ENCODE data around the gene FRAS1.
"Not testable (repeated sequence)": the region's sequence is repeated elsewhere in the genome, so short reads cannot be mapped to it uniquely, and the experiment has no call there.

The FRAS1 gene

DNA sequence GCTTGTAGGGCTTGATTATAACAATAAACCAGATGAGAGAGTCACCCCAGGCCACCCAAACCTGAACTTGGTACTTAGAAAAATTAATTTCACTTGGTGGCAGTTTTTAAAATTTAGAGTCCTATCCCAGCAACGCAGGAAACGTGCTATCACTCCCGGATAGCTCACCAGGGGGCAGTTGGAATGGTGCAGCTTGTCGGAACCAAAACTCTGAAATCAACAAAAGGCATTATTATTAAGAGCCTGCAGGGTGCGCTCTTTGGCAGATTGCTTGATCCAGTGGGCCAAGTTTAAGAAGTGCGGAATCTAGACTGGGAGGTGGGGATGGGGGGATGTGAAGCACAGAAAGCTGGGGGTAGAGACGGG, 2.4 kb downstream of the FRAS1 start:
- DNase-seq: peak; percentile 76

DNA sequence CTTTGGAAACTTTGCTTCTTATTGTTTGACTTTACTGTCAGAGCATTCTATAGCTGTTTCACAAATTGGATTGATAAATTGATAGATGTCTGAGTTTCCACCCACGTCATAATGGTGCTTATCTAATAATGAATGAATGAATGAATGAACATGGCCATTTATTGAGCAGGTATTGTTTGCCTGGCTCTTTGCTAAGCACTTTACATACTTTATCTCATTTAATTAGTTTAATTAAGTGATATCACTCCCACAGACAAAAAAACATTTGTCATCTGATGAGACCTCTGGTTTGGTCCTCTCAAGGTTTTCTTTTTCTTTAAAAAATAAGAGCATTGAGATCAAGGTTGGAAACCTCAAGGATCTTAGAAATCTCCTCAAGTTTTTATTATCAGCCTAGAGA, 2.8 kb downstream of the FRAS1 start:
- no peak for DNase-seq

DNA sequence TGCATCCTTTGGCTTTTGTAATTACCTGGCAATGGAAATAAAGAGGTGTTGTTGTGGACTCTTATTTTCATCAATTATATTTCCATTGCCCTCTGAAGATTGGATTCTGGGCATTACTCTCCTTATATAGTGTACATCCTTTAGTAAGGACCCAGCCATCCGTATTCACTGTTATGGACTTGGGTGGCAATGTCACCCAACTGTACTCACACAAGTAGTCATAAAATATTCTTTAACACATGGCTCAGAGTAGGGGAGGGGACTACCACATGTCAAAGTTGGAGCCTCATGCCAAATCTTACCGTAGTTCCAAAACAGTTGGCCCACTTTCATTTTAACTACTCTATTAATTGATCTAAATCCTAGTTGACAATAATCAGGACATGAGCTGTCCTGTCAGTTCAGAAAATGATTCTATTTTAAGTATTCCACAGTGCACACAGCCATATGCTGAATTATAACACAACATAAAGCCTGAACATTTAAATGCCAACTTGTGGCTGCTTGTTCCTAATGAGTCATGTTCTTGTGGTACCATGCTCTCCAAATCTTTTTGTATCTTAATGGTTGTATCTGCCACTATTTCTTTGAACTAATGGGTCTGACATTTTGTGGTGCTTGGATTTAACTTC, 4.9 kb downstream of the FRAS1 start:
- DNase-seq: no peak

DNA sequence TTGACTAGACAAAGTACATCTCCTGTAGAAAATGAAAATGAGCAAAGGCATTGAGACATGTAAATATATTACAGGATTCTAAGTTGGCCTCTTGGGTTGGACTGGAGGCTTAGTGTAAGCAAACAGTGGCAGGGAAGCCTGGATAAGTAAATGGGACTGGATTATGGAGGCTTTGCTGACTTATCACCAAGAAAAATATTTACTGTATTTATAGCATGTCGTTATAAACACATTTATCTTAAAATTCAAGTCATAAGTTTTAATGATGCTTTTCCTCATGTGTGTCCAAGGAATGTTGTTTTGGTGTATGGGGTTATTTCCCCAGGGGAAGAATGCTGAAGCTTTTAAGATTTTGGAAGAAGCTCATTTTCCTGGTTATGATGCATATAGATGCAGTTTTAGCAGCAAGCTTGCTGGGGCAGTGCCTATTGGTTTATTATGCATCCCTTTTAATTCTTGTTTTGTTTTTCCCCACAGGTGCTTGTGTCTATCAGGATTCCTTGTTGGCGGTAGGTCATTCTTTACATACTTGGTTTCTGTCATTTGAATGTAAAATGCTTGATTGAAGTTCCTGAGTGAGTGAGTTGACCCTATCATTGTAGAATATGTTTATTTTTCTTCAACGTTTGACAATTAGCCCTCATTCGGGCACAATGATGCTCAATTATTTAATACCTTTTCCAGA, 8.5 kb downstream of the FRAS1 start:
- peak; percentile 38 for DNase-seq

DNA sequence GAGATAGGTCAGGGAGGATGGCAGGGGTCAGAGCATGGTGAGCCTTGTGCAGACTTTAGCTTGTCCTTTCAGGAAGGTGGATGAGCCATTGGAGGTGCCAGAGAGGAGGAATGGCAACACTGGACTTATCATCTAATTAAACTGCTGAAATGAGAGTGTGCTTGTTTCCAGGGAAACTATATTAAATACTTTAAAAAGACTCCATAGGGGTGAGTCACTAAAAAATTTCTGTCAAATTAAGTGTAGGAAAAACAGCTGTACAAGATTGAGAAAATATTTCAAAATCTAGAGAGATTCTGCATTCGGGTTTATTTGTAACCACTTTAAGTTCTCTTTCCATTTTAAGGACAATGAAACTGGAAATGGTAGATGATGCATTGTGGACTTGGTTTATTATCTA, 11.4 kb downstream of the FRAS1 start:
- DNase-seq: no peak

DNA sequence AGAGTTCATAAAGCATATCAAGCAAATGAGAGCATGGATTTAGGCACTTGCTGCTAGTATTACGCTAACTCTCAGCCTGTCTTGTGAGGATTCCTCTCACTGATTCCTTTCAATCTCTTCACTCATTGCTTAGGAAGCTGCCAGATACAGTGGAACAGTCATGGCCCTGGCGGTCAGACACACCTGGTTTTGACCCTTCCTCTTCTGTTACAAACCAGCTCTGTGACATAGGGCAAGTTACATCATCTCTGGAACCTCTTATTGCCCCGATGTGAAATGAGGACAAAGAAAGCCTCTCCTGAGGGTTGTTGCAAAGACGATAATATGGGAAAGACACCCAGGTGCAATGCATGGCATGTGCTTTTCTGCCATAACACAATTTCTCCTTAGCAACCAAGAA, 12.2 kb downstream of the FRAS1 start:
- DNase-seq: no peak

DNA sequence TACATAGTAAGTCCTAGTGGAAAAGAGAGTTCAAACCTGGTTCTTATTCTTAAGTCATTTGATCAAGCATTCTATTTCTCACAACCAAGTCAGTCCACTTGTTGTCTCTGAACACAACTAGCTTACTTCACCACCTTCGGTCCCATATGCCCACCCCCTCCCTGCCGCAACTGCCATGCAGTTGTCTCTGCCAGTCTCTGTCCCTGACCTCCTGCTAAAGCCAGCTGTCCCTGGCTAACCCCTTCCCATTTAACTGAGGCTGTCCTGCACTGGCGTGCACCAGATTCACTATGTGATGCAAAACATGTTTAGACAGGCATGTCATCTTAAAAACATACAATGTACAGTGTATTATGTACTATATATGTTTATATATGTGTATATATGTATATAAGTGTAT, 12.7 kb downstream of the FRAS1 start:
- no peak for DNase-seq

DNA sequence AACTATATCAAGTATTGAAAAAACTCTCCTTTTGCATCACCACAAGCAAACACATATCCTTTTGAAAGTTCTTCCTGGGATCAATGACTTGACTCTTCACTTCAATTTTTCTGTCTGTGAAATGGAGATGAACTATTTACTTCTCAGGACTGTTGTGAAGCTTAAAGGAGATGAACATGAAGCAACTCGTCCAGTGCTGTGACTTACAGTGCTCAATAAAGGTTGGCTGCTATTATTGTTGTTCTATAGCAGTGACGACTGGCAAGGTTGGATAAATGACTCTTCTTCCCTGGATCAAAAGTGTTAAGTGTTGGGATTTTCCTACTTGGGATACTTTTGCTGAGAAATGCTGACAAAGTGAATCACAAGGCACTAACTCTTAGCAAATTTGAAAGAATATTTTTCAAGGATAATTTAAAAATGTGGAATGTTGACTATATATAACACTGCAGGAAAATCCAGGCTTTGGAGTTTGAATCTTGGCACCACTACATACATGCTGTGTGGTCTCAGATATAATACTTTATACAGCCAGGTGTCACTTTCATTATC, 13.7 kb downstream of the FRAS1 start:
- no peak for DNase-seq

DNA sequence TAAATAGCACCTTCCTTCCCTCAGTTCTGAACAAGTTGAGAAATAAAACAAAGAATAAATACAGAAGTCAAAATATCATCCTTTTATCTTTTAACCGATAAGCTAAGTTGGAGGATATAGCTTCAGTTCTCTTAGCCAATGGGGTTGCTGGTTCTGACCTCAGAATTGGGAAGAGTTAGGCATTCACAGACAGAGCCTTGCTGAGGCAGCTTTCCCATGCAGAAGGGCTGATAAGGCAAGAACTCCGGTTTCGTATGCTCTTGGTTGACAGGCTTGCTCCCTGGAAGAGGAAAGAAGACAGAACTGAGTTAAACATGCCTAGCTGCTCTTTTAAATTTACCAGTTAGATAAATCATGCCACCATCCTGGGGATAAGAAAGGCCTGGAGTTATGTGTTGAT, 17.6 kb downstream of the FRAS1 start:
- DNase-seq: no peak

DNA sequence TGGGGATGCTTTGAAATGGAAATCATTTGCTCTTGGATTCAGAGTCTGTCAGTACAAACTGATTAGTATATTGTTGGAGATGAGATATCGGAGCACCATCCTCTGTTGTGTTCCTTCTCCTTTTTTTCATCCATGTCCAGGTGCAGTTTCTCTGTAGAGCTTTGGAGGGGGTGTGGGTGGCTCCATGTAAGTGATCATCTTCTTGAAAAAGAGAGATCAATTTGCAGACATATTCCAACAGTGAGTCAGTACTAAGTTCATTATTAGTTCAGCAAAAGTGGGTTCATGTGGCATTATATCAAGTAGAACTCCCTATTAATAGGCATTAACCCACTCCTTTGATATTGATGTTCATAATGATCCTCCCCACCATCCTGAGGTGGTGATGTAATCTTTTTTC, 18.9 kb downstream of the FRAS1 start:
- no peak for DNase-seq

DNA sequence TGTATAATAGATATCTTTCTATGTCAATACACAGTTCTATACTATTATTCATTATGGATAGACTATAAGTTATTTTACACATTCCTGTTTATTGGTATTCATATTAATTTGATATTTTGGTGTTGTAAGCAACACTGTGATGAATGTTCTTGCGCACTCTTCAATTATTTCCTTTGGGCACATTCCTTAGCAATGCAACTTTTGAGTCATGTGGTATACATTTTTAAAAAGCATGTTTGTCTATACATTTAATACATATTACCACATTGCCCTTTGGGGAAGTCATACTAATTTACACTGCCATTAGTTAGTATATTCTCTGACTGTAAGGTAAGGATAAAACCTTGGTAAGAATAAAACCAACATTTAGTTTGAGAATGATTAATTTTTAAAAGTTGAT, 21.0 kb downstream of the FRAS1 start:
- DNase-seq: no peak

DNA sequence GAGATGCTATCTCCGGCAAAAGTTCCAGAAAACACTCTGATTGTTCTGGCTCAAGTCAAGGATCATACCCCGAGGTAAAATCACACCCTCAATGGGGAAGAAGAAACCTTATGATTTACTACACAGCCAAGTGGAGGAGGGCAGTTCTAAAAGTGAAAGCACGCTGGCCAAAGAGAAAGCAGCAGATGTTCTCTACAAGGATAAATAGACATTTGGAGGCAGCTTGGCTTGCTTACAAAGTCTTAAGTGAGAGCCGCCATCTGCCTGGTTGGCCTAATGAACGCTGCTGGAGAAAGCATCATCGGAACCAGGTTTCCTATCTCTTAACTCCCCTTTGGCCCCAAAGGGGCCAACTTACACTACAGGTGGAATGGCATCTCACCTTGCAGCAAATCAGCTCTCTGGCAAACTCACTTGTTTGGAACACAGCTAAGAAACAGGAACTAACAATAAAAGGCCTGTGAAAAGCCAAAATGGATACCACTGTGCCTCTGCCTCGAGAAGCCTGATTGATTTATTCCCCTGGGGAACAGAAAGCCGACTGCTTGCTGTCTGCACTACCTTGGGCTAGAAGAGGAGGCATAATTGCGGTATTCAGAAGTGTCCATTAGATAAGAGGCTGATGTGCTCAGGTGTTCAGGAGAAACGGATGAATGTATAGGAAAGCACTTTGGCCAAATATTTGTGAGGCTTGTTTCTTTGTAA, 22.8 kb downstream of the FRAS1 start:
- no peak for DNase-seq

DNA sequence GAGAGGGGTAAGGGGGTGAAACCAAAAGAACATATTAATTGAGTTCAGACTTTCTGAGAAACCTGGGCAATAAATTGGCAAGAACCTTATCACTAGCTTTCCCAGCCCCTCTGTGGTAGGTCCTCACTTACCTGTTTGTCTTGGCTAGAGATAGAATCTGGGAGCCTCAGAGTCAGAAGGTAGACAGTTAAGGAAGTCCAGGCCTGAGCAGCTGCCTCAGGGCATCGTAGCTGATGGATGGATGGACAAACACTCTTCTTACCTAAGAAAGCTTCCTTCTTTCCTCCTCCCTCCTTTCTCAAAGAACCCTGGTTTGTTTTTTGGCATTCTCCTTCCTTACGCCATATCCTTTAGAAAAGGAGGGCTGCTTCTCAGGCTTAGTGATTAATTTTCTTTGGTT, 24.4 kb downstream of the FRAS1 start:
- DNase-seq: no peak

DNA sequence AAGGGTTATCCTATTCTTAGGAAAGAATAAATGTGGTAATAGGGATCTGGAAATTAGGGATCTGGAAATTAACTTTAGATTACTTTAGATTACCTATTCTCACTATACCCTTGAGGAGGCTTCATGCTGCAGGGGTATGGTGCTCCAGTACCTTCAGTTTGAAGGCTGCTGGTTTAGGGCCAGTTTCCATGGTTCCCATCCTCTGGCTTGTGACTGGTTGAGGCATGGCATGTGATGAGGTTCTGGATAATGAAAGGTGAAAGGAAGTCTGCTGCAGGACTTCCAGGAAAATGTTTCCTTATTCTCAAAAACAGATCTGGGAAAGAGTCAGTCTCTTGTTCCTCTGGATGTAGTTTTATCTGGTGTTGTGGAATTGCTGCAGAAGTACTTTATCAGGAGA, 25.9 kb downstream of the FRAS1 start:
- no peak for DNase-seq

DNA sequence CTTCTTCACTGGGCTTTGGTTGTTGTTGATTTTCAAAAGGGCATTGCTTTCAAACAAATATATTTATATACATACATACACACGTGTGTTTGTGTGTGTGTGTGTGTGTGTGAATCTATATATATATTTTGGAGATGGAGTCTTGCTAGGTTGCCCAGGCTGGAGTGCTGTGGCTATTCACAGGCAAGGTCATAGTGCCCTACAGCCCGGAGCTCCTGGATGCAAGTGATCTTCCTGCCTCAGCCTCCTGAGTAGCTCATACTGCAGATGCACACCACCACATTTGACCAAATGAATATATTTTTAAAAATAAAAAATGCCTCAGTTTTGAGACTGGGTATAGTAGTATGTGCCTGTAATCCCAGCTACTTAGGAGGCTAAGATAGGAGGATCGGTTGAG, 34.4 kb downstream of the FRAS1 start:
- no peak for DNase-seq

DNA sequence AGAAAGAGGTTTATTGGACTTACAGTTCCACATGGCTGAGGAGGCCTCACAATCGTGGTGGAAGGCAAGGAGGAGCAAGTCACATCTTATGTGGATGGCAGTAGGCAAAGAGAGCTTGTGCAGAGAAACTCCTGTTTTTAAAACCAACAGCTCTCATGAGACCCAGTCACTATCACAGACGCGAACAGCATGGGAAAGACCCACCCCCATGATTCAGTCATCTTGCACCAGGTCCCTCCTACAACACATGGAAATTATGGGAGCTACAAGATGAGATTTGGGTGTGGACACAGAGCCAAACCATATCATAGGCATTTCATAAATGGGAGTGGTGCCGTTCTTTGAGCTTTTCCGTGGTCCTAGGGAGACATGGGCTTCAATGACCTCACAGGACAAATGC, 35.2 kb downstream of the FRAS1 start:
- DNase-seq: not testable (repeated sequence)

DNA sequence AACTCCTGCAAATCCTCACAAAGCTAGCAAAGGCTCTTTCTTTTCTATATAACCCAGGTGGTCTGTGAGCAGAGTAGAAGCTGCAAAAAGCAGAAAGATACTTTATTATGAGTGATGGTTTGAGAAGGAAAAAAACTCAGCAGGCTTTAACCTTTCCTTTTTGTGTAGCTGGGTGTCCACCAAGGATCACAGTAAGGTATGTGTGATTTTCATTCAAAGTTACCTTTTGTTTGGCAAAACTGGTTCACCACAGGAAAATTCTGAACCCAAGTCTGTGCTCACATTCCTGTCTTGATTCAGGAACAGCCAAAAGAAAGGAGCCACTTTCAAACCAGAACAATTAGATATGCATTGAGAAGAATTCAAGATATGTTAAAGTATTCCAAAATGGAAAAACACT, 35.7 kb downstream of the FRAS1 start:
- no peak for DNase-seq

DNA sequence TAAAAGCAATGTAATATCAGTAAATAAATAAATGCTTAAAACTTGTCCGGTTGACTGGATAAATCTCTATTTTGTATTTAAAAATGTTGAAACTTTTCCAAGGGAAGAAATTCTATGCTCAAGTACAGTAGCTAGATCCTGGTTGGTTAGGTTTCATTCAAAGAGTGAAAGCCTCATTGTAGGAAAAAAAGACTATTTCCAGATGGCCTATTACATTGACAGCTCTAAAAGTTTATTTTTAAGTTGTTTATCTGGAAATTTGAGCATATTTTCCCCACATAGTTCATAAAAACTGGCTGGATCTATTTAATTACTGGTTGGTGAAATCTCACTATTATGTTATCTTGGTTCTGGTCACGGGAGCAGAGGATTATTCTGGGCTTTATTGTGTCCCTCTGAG, 38.0 kb downstream of the FRAS1 start:
- DNase-seq: no peak

DNA sequence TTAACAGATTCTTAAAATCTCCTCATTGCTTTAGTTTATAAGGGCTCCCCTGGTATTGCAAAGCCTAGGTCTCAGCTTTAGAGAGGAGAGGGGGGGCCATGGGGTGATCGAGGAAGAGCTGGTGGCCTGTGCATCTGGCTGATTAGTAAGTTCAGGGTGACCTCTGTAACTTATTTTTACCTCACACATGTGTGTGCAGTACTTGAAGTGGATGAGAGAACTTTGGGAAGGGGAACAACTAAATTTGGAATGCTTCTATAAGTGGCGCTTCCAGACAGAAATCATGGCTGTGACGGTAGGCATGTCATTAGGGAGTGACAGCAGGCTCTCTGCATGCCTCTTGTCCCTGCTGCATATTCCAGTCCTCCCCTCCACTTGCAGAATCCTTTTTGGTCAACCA, 41.9 kb downstream of the FRAS1 start:
- no peak for DNase-seq

DNA sequence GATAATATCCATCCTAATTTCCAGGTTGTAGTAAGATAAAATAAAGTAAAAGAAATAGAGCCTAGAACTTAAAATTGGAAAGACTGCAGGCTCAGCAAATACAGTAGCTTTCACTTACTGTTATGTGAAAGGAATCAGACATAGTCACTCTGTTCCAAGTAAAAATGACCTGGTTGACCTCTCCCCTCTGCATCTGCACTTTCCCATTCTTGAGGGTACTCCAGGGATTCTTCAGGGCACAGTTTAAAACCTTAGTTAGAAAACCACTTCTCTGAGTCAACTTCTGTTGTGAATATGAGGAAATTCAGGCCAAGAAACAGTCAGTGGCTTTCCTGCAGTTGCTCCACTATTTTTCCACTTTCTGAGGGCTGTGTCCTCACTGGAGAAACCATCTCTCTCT, 42.9 kb downstream of the FRAS1 start:
- no peak for DNase-seq

DNA sequence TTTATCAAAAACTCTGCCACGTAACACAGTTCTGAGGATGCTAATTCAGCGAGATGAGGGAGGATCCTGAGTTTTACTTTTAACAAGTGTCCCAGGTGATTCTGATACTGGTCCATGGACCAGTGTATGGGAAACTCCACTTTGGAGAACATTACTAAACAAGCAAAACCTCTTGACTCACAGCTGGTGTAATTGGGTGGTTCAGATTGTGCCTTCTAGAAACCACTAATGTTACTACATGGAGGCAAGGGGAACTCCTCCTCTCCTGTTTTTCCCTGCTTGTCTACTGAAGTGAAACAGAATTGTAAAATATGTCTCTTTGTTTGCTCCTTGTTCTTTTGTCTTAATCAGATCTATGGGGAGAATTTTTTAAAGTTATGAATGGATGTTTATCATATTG, 62.6 kb downstream of the FRAS1 start:
- DNase-seq: no peak

DNA sequence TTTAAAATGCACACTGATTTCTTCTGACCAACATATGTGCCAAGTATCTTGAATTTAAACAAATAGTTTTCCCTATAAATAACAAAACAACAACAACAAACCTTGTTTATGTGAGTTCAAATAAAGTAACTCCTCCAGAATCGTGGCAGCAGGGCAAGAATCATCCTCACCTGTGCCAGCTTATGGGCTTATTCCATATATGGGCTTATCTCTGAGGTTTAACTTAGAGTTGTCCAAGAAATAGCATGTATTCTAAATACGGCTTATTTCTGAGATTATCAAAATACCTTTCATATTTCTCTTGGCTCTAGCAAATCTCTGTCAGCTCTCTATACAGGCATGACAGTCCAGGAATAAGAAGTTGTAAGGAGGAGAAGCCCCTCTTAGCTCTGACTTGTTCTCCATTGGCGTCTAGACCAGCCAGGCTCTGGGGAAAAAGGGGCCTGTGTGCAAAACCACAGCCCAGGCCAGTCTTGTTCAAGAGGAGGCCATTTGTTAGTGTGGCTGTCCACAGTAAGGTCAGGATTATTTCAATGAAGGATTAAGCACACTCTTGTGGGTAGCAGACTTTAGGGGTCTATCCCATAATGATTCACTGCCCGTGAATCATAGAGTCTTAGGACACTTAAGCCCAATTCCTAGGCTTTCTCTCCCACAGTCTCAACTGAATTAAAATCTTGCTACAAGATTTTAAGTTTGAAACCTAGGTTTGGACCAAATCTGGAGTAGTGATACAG, 63.2 kb downstream of the FRAS1 start:
- no peak for DNase-seq

DNA sequence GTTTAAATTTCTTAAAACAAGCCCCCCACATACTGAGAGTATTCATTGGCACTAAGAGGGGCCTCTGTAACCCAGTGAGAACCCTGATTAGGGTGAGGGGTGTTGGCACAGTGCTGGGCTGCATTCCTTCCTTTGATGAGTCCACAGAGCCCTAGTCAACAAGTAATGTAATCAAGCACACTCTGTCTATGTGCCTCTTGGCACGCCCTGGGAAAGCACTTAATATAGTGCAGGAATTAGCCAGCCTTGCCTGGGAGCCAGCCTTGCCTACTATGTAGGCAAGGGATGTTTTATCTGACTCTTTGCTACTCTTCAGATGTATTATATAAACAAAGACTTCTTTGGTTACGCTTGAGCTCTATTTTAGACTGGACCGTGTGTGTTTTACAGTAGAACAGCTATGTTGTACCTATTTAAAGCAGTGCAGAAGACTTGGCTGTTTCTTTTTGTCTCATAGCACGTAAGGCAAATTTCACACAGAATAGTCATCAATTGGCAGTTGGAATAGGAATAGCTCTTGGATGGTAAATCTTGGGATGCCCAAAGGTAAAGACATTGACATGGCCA, 64.3 kb downstream of the FRAS1 start:
- no peak for DNase-seq

Measured in NCI-H774 (cell line).